Adipocyte (in vitro differentiated cells): Measurements from ENCODE around the gene MSI2.
A peak's percentile ranks its signal among the peaks of the same experiment; 100 is the strongest.

Experiments used
- DNase-seq: peaks from one replicate; pipeline ENCODE4 v3.0.0-alpha.2; 2015; ENCODE audit warnings: low read depth
- H3K27me3 ChIP-seq: replicated peaks from 2 replicates; pipeline ENCODE4 v1.7.0; 2013; ENCODE audit warnings: mild to moderate bottlenecking, low read length, moderate library complexity; ENCODE audit not compliant: control insufficient read depth, insufficient read depth
- H3K36me3 ChIP-seq: 2 replicates; pipeline ENCODE4 v1.7.0; 2013; ENCODE audit warnings: low read length, mild to moderate bottlenecking, moderate library complexity; ENCODE audit not compliant: control insufficient read depth, insufficient read depth, severe bottlenecking
- H3K4me1 ChIP-seq: 2 replicates; pipeline ENCODE4 v1.7.0; 2013; ENCODE audit warnings: mild to moderate bottlenecking, low read length, moderate library complexity; ENCODE audit not compliant: control insufficient read depth, insufficient read depth
- H3K4me3 ChIP-seq: 2 replicates; pipeline ENCODE4 v1.7.0; 2013; ENCODE audit warnings: mild to moderate bottlenecking, low read length, moderate library complexity
- H3K9ac ChIP-seq: 2 replicates; pipeline ENCODE4 v1.7.0; 2013; ENCODE audit warnings: mild to moderate bottlenecking, low read length, moderate library complexity
- H3K9me3 ChIP-seq: 2 replicates; pipeline ENCODE4 v1.7.0; 2013; ENCODE audit warnings: mild to moderate bottlenecking, low read length, moderate library complexity; ENCODE audit not compliant: control insufficient read depth

MSI2 gene

GRCh38 chr17:57663326-57664070, 407.2 kb downstream of the MSI2 start:
- Histone ChIP-seq H3K9ac (peak overlapping the region; percentile 45), H3K27me3 (no peaks in the 10 kb centered on the region), H3K4me3 (peak overlapping the region; percentile 45), H3K9me3 (no peaks in the 10 kb centered on the region), H3K4me1 (peaks cover 22% of the 10 kb centered on the region), H3K36me3 (no peaks in the 10 kb centered on the region)
- DNase-seq = peak; percentile 12

- no peak overlapping the region for H3K9ac ChIP-seq
- H3K27me3 ChIP-seq = no peaks in the 10 kb centered on the region
- DNase-seq = no peak
- H3K4me3 ChIP-seq = no peak overlapping the region
- no peaks in the 10 kb centered on the region for H3K9me3 ChIP-seq
- peaks cover 22% of the 10 kb centered on the region for H3K4me1 ChIP-seq
- H3K36me3 ChIP-seq = no peaks in the 10 kb centered on the region
Measured at GRCh38 chr17:57665128-57665527, 408.8 kb downstream of the MSI2 start.

GRCh38 chr17:57665696-57666095, 409.4 kb downstream of the MSI2 start:
- Histone ChIP-seq H3K9me3 (no peaks in the 10 kb centered on the region), H3K36me3 (no peaks in the 10 kb centered on the region), H3K27me3 (peaks cover 4% of the 10 kb centered on the region), H3K9ac (no peak overlapping the region), H3K4me3 (no peak overlapping the region), H3K4me1 (peaks cover 21% of the 10 kb centered on the region)
- DNase-seq = no peak

- no peak for DNase-seq
- Histone ChIP-seq H3K27me3 (peaks cover 8% of the 10 kb centered on the region), H3K4me3 (no peak overlapping the region), H3K9me3 (no peaks in the 10 kb centered on the region), H3K9ac (no peak overlapping the region), H3K4me1 (peaks cover 15% of the 10 kb centered on the region), H3K36me3 (no peaks in the 10 kb centered on the region)
Measured at GRCh38 chr17:57666201-57666870, 410.0 kb downstream of the MSI2 start.

- no peaks in the 10 kb centered on the region for H3K36me3 ChIP-seq
- DNase-seq = no peak
- H3K4me1 ChIP-seq = peaks cover 19% of the 10 kb centered on the region
- peaks cover 8% of the 10 kb centered on the region for H3K27me3 ChIP-seq
- no peaks in the 10 kb centered on the region for H3K9me3 ChIP-seq
- H3K4me3 ChIP-seq = no peak overlapping the region
- no peak overlapping the region for H3K9ac ChIP-seq
Measured at GRCh38 chr17:57666946-57667345, 410.6 kb downstream of the MSI2 start.

- DNase-seq = no peak
- Histone ChIP-seq H3K4me3 (no peak overlapping the region), H3K36me3 (no peaks in the 10 kb centered on the region), H3K4me1 (peaks cover 19% of the 10 kb centered on the region), H3K9ac (no peak overlapping the region), H3K27me3 (peaks cover 8% of the 10 kb centered on the region), H3K9me3 (no peaks in the 10 kb centered on the region)
Measured at GRCh38 chr17:57667461-57667923, 411.2 kb downstream of the MSI2 start.

GRCh38 chr17:57668332-57668731, 412.0 kb downstream of the MSI2 start:
- Histone ChIP-seq H3K9ac (no peak overlapping the region), H3K9me3 (no peaks in the 10 kb centered on the region), H3K4me1 (peaks cover 13% of the 10 kb centered on the region), H3K36me3 (no peaks in the 10 kb centered on the region), H3K27me3 (peaks cover 8% of the 10 kb centered on the region), H3K4me3 (no peak overlapping the region)
- DNase-seq = no peak

- Histone ChIP-seq H3K27me3 (peaks cover 8% of the 10 kb centered on the region), H3K4me3 (no peak overlapping the region), H3K36me3 (no peaks in the 10 kb centered on the region), H3K4me1 (peaks cover 10% of the 10 kb centered on the region), H3K9ac (no peak overlapping the region), H3K9me3 (no peaks in the 10 kb centered on the region)
- DNase-seq = no peak
Measured at GRCh38 chr17:57669671-57670529, 413.6 kb downstream of the MSI2 start.

GRCh38 chr17:57670769-57671569, 414.6 kb downstream of the MSI2 start:
- peaks cover 10% of the 10 kb centered on the region for H3K4me1 ChIP-seq

GRCh38 chr17:57671667-57672632, 415.6 kb downstream of the MSI2 start:
- H3K9ac ChIP-seq = no peak overlapping the region
- peaks cover 10% of the 10 kb centered on the region for H3K4me1 ChIP-seq
- DNase-seq = peak; percentile 86
- H3K9me3 ChIP-seq = no peaks in the 10 kb centered on the region
- H3K4me3 ChIP-seq = no peak overlapping the region
- no peaks in the 10 kb centered on the region for H3K36me3 ChIP-seq
- H3K27me3 ChIP-seq = peaks cover 8% of the 10 kb centered on the region

More at GRCh38 chr17:57670769-57671569, 414.6 kb downstream of the MSI2 start:
- H3K36me3 ChIP-seq = no peaks in the 10 kb centered on the region
- no peak for DNase-seq
- H3K4me3 ChIP-seq = no peak overlapping the region
- H3K9me3 ChIP-seq = no peaks in the 10 kb centered on the region
- H3K9ac ChIP-seq = no peak overlapping the region
- peaks cover 8% of the 10 kb centered on the region for H3K27me3 ChIP-seq
